Cardiac septum (tissue), 1 donor: ENCODE results near the gene HMX1. TPM values are rescaled to one million over a fixed set of nuclear protein-coding genes. Genes with fewer than 3 reads are reported as not detected.

Source experiments
- DNase-seq: peaks from one replicate; pipeline ENCODE4 v3.0.0-alpha.2; 2020; ENCODE audit warnings: low spot score
- intact Hi-C: fragments of 100-400 bp; cut with DNase I; formaldehyde crosslinking; loops from one replicate; pipeline ENCODE4 v1.14.0; 2022
- total RNA-seq: library from RNA; stranded (reverse); fragmentation: NEBNext Ultra II Directional; extraction: Animal tissue kit (Norgen Biotek cat#: 25700); gene quantifications from one replicate; pipeline ENCODE4 v1.2.1, GENCODE V29; 2021
- donor health status: DM: no; HTN: no; CAD: no.

HMX1 gene
- total RNA-seq, 1 donor from 2014 or later, result not detected

DNA sequence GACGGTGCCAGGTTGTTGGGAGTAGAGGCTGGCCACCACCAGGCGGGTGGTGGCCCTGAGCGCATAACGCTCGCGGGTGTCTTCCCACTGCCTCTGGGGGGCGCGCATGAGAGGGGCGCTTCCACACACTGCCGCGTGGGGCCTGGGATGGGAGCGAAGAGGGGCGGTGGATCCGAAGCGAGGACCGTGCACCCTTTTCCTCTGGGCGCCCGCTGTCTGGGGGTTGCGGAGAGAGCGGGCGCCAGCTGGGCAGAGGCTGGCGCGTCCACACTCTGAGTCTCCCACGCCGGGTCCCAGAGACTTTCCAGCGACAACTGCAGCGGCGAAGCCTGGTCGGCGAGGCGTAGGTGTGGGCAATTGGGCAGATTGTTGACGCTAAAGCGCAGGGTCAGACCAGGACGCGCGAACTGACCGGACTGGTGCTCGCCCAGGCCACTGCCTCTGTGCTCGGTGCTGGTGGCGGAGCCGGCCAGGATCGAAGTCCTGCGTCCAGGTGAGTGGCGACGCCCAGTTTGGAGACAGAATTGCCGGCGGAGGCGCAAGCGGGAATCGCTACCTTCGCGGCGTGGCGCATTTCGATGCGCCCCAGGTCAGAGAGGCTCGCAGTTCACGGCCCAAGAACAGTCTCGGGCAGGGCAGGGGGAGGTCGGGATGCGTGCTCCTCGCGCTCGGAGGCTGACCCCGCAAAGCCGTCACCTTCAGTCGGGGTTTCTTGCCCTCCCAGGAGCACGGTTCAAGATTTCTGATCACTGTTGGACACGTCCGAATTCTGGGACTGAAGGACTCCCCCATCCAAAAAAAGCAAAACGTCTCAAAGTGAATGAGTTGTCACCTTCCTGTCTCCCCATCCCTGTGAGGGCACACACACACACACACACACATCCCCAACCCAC lies 2.6 kb upstream of the HMX1 start:
- no peak for DNase-seq
- intact Hi-C loops, result no loop called here

DNA sequence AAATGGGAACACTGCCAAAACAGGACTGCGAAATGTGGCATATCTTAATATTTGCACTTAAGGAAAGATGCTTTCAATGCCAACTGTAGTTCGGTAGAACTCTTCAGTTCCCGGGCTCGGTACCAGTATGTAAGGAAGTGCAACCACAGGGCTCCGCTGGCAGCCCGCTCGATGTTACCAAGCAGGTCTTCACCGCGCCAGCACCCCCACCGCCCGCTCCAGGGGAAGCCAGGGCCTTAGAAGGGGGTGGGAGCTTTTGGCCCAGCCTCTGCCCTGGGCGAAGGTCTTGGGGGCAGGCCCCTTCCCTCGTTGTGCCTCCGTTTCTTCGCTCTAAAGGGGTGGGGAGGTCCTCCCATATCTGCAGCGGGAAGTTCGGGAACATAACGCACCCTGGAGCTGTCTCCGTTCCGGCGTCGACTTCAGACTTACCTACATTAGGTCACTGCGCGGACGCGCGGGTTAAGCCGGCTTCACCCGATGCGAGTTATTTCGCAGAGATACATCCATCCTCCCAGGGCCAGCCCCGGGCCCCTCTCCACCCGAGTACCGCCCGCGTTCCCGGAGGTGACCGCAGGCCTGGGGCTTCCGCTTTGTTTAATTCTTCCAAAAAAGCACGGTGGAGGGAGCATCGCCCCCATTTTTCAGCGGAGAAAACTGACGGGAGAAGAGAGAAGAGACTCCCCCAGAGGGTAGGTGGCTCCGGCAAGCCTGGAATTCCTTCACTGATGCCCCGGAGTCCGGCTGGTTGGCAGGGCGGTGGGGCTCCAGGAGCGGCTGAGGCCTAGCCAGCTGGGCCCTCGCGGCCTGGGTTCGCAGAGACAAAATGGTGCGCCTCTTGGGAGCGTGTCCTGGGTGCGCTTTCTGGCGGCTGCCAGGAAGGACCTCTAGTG lies 1.0 kb upstream of the HMX1 start:
- no peak for DNase-seq

DNA sequence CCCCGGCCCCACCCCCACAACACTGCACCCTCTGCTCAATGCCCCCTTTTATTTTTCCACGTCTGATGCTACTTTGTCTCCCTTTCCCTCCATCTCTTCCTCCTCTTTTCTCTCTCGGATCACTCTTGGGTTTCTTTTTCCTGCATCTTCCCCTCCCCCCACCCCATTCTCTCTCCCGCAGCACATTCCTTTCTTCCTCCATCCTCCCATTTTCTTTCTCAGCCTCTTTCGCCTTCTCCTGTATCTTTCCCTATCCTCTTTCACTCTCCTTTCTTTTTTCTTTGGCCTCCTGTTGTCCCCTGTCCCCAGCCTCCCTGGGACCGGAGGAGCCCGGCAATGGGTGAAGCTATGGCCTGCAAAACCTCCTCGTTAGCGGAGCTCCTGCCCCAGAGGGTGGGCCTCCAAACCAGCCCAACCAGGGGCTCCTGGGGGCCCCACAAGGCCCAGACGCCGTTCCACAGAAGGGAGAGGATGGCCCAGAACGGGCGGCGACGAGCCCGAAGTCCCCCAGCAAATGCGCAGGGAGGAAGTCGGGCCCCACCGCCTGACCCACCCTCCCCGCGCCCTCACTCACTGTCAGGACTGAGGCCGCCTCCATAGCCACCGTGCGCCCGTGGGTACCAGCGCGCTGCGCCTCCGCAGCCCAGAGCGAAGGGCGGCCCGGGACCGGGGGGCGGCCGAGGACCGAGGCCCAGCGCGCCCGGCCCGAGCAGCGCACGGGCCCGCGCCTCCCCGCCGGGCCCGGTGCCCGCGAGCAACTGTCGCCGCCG lies 807 bp downstream of the HMX1 start:
- no peak for DNase-seq
- intact Hi-C loops, result no loop called here

More for the DNA sequence above, 1.0 kb upstream of the HMX1 start:
- intact Hi-C loops, result no loop called here

DNA sequence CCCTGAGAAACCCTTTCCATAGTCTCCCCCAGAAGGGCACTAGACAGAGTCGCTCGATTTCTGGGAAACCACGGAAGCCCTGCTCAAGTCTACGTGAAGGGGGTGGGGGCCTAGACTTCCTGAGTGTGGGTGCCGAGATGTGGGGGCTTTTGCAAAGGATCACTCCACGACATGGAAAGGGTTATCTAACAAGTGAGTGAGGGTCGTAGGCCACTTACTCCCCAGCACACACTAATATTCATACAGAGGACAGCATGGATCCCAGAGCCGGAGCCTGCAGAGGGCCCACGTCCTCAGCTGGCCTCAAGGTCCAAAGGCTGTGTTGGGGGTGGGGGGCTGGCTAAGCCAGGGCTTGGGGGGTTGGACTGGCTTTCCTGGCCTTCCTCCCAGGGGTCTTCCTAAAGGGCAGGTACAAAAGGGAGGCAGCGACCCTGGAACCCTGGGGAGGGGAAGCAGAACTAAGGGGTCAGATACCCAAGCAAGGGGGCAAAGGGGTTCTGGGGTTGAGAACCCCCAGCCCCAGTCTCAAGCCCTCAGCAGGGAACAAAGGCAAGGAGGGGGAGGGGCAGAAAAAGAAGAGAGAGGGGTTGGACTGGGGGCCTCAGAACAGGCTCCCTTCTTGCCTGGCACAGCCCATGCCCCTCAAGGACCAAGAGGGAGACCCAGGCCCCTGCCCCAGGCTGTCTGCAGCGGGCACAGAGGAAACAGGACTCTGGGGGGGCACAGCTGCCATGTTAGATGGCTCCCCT lies 1.6 kb downstream of the HMX1 start:
- intact Hi-C loops, result no loop called here
- DNase-seq, result no peak

DNA sequence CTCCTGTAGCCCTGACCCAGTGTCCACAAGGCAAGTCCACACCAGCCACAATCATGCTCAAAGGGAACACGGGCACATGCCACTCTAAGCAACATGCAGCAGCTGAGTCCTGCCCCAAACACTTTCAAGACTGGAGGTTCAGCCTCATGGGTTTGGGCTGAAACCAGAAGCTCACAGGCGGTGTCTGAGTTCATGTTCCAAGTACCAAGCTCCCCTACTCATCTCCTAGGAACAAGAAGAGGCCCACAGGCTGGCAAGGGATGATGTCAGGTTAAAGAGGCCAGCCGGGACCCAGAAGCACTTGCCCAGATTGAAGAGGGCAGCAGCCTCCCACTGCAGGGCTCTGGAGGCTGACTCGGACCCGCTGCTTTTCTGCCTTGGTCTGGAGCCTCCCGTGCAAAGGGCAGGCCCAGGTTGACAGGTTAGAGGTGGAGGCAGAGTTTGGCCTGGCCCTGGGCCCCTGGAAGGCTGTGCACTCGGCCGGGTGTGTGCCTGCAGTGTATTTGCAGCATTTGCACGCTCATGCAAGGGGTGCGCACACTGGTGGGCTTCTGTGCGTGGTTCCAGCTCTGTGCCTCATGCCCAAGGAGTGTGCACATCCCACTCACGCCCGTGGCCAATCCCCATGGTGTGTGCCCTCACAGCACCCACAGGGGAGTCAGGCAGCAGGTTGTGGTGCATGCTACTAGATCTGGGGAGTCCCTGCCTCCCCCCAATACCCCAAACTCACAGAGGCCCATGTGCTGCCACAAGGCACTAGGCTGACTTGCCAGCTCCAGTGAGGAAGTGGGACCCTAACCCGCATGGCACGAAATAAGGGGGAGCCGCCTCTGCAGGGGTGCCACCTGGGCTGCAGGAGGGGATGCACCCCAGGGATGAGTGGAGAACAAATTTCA lies 2.4 kb downstream of the HMX1 start:
- intact Hi-C loops, result no loop called here
- no peak for DNase-seq

DNA sequence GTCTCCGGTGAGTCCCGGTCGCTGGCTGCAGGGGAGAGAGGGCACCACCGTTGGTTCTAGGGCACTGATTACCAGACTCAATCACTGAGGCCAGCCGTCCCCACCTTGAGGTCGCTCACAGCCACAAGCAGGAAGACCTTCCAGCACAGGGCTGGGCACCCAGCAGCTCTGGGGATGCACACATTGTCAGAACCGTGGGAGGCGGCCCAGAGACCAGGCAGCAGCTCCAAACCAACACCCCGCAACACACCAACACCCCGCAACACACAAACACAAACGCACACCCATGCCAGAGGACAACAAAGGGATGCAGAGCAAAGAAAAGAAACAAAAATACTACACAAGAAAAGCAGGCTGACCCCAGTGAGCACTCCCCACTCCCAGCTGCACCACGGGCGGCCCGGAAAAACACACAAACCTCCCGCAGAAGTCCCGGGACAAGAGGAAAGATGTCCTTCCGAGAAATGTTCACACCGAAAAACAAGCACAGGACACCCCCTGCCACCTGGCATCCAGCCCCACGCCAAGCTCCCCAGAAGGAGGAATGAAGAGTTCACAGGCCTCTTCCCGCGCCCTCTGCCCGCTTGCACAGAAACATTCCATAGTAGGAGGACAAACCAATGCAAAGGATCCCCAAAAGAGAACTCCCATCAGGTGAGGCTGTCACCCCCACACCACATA lies 3.2 kb downstream of the HMX1 start:
- intact Hi-C loops, result no loop called here
- no peak for DNase-seq

DNA sequence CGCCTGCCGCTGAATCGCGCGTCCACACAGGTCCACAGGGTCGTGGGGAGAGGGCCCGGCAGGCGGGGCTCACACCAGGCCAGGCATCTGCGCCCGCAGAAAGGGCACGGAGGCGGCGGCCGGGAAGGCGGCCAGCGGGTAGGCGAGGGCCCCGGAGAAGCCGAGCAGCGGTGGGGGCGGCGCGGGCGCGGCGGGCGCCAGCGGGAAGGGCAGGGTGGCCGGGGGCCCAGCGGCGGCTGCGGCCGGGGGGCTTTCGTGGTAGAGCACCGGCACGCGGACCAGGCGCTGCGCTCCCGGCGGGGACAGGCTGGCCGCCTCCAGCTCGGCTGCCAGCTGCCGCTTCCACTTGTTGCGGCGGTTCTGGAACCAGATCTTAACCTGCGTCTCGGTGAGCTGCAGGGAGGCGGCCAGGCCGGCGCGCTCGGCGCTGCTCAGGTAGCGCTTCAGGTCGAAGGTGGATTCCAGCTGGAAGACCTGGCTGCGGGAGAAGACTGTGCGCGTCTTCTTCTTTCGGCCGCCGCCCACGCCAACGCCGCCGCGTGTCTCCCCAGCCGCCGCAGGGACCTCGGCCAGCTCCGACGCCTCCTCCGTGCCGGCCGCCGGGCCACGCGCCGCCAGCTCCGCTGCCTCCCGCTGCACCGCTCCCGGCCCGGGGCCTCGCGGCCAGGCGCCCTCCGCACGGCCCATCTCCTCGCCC lies 3.9 kb downstream of the HMX1 start:
- intact Hi-C loops, result no loop called here
- no peak for DNase-seq

DNA sequence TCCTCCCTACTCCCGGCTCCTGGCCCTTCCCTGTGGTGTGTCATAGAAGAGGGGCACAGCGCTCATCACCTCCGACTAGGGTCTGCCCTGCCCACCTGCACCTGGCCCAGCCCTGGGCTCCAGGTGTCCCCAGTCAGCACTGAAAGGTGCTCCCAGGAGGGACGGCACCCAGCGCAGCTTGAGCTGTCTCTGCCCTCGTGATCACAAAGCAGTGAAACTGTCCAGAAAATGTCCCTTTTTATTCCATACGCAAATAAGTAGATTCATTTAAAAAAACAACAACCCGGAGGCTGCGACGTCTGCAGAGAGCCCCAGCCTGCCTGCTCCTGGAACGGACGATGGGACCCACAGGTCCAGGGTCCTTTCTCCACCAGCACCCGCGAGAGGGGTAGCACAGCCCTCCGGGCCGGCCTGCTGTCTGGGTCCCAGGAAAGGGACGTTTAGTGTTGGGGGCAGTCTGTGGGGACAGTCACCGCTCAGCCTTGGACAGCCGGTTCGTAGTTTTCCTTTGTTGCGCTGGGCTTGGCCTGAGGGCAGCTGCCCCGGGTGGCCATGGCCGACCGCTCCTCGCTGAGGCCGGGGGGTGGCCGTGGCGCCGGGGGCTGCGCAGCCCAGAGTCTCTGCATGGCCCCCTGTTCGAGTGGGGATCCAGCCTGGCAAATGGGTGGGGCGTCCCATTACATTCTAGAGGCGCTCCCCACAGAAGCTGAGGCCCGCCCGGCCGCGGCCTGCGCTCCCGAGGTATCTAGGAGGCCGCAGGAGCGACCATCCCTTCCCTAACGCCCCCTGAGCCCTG lies 4.6 kb downstream of the HMX1 start:
- DNase-seq, result no peak
- intact Hi-C loops, result no loop called here

DNA sequence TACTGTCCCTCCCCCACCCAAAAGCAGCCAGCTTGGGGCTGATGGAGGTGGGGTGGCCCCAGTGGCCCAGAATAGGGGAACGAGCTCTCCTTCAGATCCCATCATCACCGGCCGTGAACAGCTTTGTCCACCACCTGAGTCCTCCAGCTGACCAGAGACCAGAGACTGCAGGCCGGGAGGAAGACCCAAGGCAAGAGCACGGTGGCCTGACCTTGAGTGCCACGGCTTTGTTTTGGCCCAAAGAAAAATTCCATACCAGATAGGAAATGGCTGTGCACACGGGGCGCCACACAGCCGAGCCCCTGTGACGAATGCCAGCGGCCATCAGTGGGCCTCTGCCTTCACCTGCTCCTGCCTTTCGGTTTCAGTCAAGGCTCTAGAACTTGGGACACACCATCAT lies 5.2 kb downstream of the HMX1 start:
- intact Hi-C loops, result no loop called here
- no peak for DNase-seq

DNA sequence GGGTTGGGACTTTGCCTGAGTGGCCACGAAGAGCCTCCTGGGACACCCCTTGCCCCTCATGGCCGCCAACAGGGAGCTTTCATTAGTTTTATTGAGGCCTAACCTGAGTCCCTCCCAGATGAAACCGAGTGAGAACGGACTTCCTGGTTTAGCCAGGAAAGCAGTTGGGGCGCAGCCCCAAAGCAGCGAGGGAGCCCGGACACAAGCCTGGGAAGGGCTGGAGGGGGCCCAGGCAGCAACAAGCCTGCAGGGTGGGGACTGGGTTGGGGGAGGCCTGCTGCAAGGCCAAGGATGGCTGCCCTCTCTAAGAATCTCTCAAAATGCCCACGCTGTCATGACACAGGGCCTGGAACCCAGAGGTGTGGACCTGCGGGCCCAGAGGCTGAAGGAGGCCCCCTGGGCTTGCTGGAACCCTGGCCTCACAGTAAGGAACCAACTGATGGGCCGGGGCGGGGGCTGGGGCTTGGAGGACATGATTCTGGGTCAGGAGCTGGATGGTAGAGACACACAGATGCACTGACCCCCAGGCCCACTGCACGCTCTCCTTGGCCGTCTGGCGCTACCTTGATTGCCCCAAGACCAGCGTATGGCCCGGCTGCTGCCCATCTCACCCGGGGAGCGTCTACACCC lies 5.8 kb downstream of the HMX1 start:
- no peak for DNase-seq
- intact Hi-C loops, result no loop called here

DNA sequence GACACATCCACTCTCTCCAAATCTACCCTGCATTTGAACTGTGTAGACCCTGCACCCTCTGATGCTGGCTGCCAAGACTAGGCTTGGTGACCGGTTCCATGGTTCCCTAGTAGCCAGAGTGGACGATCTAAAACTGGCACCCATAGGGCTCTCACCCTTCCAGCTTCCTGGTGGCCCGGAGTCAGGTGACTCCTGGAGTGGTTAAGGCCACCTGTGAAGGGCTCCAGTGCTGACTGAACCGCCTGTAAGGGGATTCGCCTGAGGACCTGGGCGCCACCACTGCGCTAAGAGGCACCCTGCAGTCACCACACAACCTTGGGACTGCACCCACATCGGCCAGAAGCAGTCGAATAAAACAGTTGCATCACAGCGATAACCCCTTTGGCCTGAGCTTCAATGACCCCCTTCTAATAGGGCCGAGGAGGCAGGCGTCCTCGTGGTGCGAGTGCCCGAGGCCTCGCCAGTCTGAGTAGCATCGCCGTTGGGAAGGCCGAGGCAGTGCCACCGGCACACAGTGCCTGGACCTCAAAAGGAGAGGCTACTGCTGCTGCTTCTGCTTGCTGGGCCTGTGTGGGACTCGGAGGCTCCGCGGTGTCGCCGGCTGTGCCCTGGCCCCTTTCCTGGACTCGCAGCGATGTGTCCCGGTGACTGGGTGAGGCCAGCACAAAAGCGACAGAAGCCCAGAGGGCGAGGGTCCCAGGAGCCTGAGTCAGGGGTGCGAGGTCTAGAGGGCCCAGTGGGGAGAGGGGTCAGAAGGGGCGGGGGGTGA lies 6.5 kb downstream of the HMX1 start:
- DNase-seq, result no peak
- intact Hi-C loops, result no loop called here

DNA sequence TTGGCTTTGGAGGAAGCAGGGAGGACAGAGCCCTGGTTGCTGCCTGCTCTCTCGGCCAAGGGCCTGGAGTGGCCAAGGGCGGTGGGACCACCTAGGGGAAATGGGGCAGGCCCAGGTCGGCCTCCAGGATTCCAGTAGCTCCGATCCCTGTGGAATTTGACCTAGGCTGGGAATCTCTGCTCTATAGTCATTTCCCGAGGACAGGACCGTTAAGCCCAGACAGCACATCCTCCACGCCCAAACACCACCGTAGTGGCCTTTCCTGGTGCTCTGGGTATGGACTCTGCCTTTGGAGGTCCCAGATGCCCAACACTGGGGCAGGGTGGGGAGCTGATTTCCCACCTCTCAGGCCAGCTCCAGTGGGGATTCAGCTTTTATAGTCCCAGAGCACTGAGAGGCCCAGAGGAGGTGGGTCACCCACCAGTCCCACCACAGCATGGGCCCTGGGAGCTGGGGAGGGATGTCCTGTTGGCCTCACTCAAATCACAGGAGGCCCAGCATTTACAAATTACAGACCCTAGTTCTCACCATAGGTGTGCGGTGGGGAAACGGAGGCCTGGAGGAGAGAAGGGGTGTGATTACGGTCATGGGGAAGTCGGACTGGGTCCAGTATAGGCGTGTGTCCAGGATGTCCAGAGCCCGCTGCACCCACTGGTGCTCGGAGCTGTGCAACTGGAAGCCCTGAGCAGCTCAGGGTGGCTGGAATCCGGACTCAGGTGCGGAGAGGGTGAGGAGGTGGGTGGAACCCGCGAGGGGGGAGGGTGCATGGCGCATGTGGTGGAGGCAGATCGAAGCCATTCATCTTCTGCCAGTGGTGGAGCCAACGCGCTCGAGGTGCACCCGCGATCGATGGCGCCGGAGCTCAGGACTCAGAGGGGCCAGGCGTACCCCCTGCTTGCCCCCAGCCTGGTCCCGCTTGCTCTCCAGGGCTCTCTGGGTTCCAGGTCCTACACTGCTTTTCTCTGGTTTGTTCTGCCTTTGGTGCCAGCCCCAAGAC lies 7.7 kb downstream of the HMX1 start:
- intact Hi-C loops, result no loop called here

DNA sequence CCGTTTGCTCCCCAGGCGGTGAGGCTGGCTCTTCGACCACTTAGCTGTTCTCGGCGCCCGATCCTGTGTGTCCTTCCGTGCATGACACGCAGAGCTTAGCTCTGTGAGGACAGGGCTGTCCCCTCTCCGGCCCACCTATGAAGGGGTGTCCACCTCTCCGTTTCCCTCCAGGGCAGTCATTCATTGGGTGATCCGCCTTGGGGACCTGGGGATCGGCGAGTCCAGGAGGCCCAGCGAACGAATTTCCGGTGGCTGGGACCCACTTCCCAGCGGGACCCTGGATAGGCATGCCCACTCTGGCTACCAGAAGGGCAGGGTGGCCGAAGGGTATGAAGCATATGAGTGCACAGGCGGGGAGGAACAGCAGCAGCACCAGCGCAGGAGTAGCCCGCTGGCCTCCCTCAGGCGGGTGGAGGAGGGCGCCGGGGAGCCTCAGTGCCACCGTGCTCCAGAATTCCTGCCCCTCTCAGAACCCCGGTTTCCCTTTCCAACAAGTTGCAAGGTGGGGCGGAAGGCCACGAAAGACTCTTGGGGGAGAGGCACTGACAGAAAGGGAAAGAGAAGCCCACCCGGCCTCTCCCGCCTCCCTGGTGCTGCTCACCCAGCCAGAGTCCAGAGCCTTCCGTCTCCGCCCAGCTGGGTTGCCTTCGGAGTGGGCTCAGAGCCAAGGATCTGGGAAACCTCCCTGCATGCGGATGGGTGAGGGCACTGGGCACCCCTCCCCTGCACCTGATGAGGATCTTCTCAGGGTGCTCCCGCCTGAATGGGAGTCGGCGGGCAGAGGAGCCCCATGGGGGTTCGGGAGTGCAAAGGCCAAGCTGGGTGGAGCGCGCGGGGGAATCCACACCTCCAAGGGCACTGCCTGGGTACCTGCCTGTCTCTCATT lies 8.6 kb downstream of the HMX1 start:
- intact Hi-C loops, result no loop called here
- no peak for DNase-seq

More for the DNA sequence above, 7.7 kb downstream of the HMX1 start:
- no peak for DNase-seq
